Peyer's patch (tissue), 4 donors: Measurements from ENCODE around the gene TEX51.

ENCODE experiments used
- POLR2A ChIP-seq, 2 donors: fragments of 450-650 bp; IDR thresholded peaks; one replicate each; pipeline ENCODE4 v1.5.1; 2017; ENCODE audit warnings: antibody characterized with exemption in 2 of 2, mild to moderate bottlenecking in 2 of 2, moderate library complexity in 2 of 2
- TF ChIP-seq, protein P1 (sequence below), 6 experiments: fragments of 450-650 bp in 4 of 6; fragments of 200-600 bp in 2 of 6; sonication (generic) in 1 of 6; IDR thresholded peaks; one replicate each; pipeline ENCODE4 v1.5.1; 2017 to 2019; ENCODE audit warnings: antibody characterized with exemption in 6 of 6, mild to moderate bottlenecking in 3 of 6, moderate library complexity in 1 of 6

DNA sequence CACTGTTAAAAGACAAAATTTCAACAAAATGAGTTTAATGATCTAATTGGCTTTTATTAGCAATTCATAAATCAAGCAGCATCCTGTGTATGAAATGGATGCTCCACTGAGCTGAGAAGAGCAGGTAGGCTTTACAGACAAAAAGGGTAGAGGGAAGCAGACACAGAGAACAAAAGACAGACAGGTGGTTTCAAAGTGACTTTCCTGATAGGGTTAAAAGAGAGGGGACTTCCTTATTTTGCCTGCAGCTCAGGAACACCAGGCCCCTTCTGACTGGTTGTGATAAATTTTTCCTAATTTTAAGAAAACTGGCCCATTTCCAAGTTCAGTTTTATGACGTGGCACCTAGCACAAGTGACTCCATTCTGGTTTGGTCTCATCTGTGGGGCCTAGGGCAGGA lies 11.9 kb downstream of the TEX51 start:
- TF ChIP-seq, protein P1, sequence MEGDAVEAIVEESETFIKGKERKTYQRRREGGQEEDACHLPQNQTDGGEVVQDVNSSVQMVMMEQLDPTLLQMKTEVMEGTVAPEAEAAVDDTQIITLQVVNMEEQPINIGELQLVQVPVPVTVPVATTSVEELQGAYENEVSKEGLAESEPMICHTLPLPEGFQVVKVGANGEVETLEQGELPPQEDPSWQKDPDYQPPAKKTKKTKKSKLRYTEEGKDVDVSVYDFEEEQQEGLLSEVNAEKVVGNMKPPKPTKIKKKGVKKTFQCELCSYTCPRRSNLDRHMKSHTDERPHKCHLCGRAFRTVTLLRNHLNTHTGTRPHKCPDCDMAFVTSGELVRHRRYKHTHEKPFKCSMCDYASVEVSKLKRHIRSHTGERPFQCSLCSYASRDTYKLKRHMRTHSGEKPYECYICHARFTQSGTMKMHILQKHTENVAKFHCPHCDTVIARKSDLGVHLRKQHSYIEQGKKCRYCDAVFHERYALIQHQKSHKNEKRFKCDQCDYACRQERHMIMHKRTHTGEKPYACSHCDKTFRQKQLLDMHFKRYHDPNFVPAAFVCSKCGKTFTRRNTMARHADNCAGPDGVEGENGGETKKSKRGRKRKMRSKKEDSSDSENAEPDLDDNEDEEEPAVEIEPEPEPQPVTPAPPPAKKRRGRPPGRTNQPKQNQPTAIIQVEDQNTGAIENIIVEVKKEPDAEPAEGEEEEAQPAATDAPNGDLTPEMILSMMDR (IDR thresholded peaks at IDR 0.05): no peak
- no peak for TF ChIP-seq POLR2A (IDR thresholded peaks at IDR 0.05)
